CD14-positive monocyte (primary cell): ENCODE measurements around the gene ACYP2. TPM values are rescaled to one million over a fixed set of nuclear protein-coding genes. Genes with fewer than 3 reads are reported as not detected.

Source experiments
- DNase-seq, 3 donors: peaks; one replicate each; pipeline ENCODE4 v3.0.0-alpha.2; 2011 to 2022
- H2AFZ ChIP-seq: 2 replicates; pipeline ENCODE4 v1.6.0; 2012; ENCODE audit warnings: mild to moderate bottlenecking, low read depth, low read length, inconsistent platforms; ENCODE audit not compliant: insufficient read depth, poor library complexity, severe bottlenecking
- H3K27ac ChIP-seq, 2 donors: 1 replicate in 1 of 2; 2 replicates in 1 of 2; pipeline ENCODE4 v1.5.1; 2012 to 2013; ENCODE audit warnings: low read length in 2 of 2, control low read depth in 1 of 2, inconsistent platforms in 1 of 2, low read depth in 1 of 2, mild to moderate bottlenecking in 1 of 2
- H3K27me3 ChIP-seq, 2 donors: one replicate each; pipeline versions ENCODE4 v1.6.0 to v1.6.1; 2011 to 2013; ENCODE audit warnings: low read length in 2 of 2; ENCODE audit not compliant: control insufficient read depth in 2 of 2, insufficient read depth in 2 of 2
- H3K36me3 ChIP-seq, 2 donors: replicated peaks in 1 of 2; 1 replicate in 1 of 2; 2 replicates in 1 of 2; pipeline versions ENCODE4 v1.5.1 to v1.6.1; 2012 to 2013; ENCODE audit warnings: low read length in 2 of 2, control low read depth in 1 of 2, inconsistent platforms in 1 of 2, mild to moderate bottlenecking in 1 of 2; ENCODE audit not compliant: insufficient read depth in 2 of 2, control insufficient read depth in 1 of 2
- H3K4me1 ChIP-seq, 2 donors: 1 replicate in 1 of 2; 2 replicates in 1 of 2; pipeline versions ENCODE4 v1.5.1 to v1.6.1; 2012 to 2013; ENCODE audit warnings: low read length in 2 of 2, control low read depth in 1 of 2, inconsistent platforms in 1 of 2, mild to moderate bottlenecking in 1 of 2, moderate library complexity in 1 of 2; ENCODE audit not compliant: insufficient read depth in 2 of 2, control insufficient read depth in 1 of 2
- H3K4me2 ChIP-seq: replicated peaks from 2 replicates; pipeline ENCODE3; 2012; ENCODE audit warnings: low read length, moderate library complexity, mild to moderate bottlenecking; ENCODE audit not compliant: poor library complexity, severe bottlenecking; ENCODE audit errors: extremely low read depth
- H3K4me3 ChIP-seq, 3 experiments: fragments of 200-600 bp in 1 of 3; sonication (generic) in 1 of 3; replicated peaks in 1 of 3; 1 replicate in 2 of 3; 2 replicates in 1 of 3; pipeline ENCODE4 v1.5.1; 2011 to 2013; ENCODE audit warnings: low read length in 3 of 3, mild to moderate bottlenecking in 3 of 3, control low read depth in 2 of 3, low read depth in 2 of 3, inconsistent platforms in 1 of 3, moderate library complexity in 1 of 3
- H3K79me2 ChIP-seq: 2 replicates; pipeline ENCODE4 v1.6.0; 2012; ENCODE audit warnings: mild to moderate bottlenecking, control low read depth, inconsistent platforms, low read length, moderate library complexity; ENCODE audit not compliant: insufficient read depth
- H3K9ac ChIP-seq: 2 replicates; pipeline ENCODE4 v1.6.0; 2017; ENCODE audit warnings: low read length, mild to moderate bottlenecking; ENCODE audit not compliant: insufficient read depth, poor library complexity, severe bottlenecking
- H3K9me3 ChIP-seq, 2 donors: replicated peaks in 1 of 2; 1 replicate in 1 of 2; 2 replicates in 1 of 2; pipeline versions ENCODE4 v1.5.1 to v1.6.1; 2012 to 2013; ENCODE audit warnings: low read length in 2 of 2, control low read depth in 1 of 2; ENCODE audit not compliant: control insufficient read depth in 1 of 2, insufficient read depth in 1 of 2
- H4K20me1 ChIP-seq: 2 replicates; pipeline ENCODE4 v1.6.0; 2012; ENCODE audit warnings: mild to moderate bottlenecking, low read length, control low read depth, moderate library complexity; ENCODE audit not compliant: insufficient read depth
- H3K27ac Mint-ChIP-seq, 7 donors: one replicate each; pipeline ENCODE4 v1.8.0; 2020; ENCODE audit warnings: mild to moderate bottlenecking in 7 of 7, mixed read lengths in 7 of 7, moderate library complexity in 6 of 7, inconsistent platforms in 2 of 7
- H3K27me3 Mint-ChIP-seq, 3 donors: one replicate each; pipeline ENCODE4 v1.8.0; 2021 to 2022; ENCODE audit warnings: low read depth in 3 of 3, mild to moderate bottlenecking in 3 of 3, mixed read lengths in 3 of 3, moderate library complexity in 3 of 3, inconsistent platforms in 1 of 3
- H3K36me3 Mint-ChIP-seq, 2 donors: one replicate each; pipeline ENCODE4 v1.8.0; 2020; ENCODE audit warnings: mixed read lengths in 2 of 2, inconsistent platforms in 1 of 2, mild to moderate bottlenecking in 1 of 2
- H3K4me1 Mint-ChIP-seq: one replicate; pipeline ENCODE4 v1.8.0; 2020; ENCODE audit warnings: mild to moderate bottlenecking, mixed read lengths
- H3K4me3 Mint-ChIP-seq, 2 donors: one replicate each; pipeline ENCODE4 v1.8.0; 2020; ENCODE audit warnings: mild to moderate bottlenecking in 2 of 2, mixed read lengths in 2 of 2, moderate library complexity in 1 of 2
- H3K9me3 Mint-ChIP-seq, 7 donors: one replicate each; pipeline ENCODE4 v1.8.0; 2020 to 2022; ENCODE audit warnings: mixed read lengths in 7 of 7, mild to moderate bottlenecking in 6 of 7, moderate library complexity in 6 of 7, inconsistent platforms in 2 of 7
- CTCF ChIP-seq: fragments of 200-600 bp; IDR thresholded peaks from one replicate; pipeline ENCODE4 v1.8.0; 2022; ENCODE audit warnings: antibody characterized with exemption, mild to moderate bottlenecking
- WGBS: methylation state at CpG from one replicate; pipeline ENCODE4 v1.1.5; 2013; ENCODE audit warnings: missing lambda C conversion rate; ENCODE audit not compliant: insufficient coverage; 5-methylcytosine and 5-hydroxymethylcytosine counted together
- intact Hi-C, 2 donors: fragments of 100-400 bp; cut with micrococcal nuclease; formaldehyde crosslinking; loops; one replicate each; pipeline versions ENCODE4 v1.15.0 to v1.15.1; 2023
- polyA plus RNA-seq, 3 donors: library from polyadenylated mRNA; depleted of rRNA in 1 of 3; unstranded in 2 of 3; stranded (reverse) in 1 of 3; fragments of 300-500 nt in 2 of 3; fragments of >200 nt in 1 of 3; fragmentation: Illumina TruSeq in 2 of 3; gene quantifications; 1 replicate in 2 of 3; 2 replicates in 1 of 3; pipeline ENCODE4 v1.2.3, GENCODE V29; 2012 to 2021

The ACYP2 gene
- polyA plus RNA-seq, 3 donors: 6.2 to 10.8 (median 10.3) TPM

GRCh38 chr2:54161660-54162424 is 46.4 kb downstream of the ACYP2 start:
- Histone ChIP-seq H3K9me3 (no peaks in the 10 kb centered on the region), H3K27ac (no peak overlapping the region), H3K27me3 (no peaks in the 10 kb centered on the region), H3K4me3 (no peak overlapping the region), H3K4me2 (no peak overlapping the region), H4K20me1 (no peaks in the 10 kb centered on the region), H3K36me3 (no peaks in the 10 kb centered on the region), H2AFZ (no peak overlapping the region), H3K9ac (no peak overlapping the region), H3K4me1 (no peaks in the 10 kb centered on the region), H3K79me2 (no peaks in the 10 kb centered on the region)
- intact Hi-C loops: no loop called here
- H3K4me3 Mint-ChIP-seq: no peak overlapping the region
- no CpG with 5 or more reads among the region's 3 CpGs for WGBS
- H3K4me1 Mint-ChIP-seq: no peaks in the 10 kb centered on the region
- no peak for DNase-seq
- no peak overlapping the region for H3K27ac Mint-ChIP-seq
- no peak for TF ChIP-seq CTCF
- H3K36me3 Mint-ChIP-seq: no peaks in the 10 kb centered on the region
- H3K9me3 Mint-ChIP-seq: no peaks in the 10 kb centered on the region
- peaks cover 0 to 4% (median 0%) of the 10 kb centered on the region in 3 donors for H3K27me3 Mint-ChIP-seq

- DNase-seq: no peak
- H3K27me3 ChIP-seq: no peaks in the 10 kb centered on the region
- H3K4me3 ChIP-seq: no peak overlapping the region
- no peaks in the 10 kb centered on the region for H4K20me1 ChIP-seq
- no peak for TF ChIP-seq CTCF
- WGBS: 67% methylated on average over 1 of the region's 1 CpG
- H3K27ac ChIP-seq: no peak overlapping the region
- H3K27ac Mint-ChIP-seq: no peak overlapping the region
- H3K4me1 Mint-ChIP-seq: no peaks in the 10 kb centered on the region
- no peak overlapping the region for H3K9ac ChIP-seq
- no peaks in the 10 kb centered on the region for H3K36me3 ChIP-seq
- no peak overlapping the region for H3K4me2 ChIP-seq
- intact Hi-C loops: no loop called here
- no peaks in the 10 kb centered on the region for H3K79me2 ChIP-seq
- no peaks in the 10 kb centered on the region for H3K4me1 ChIP-seq
- H3K4me3 Mint-ChIP-seq: no peak overlapping the region
- H3K9me3 Mint-ChIP-seq: no peaks in the 10 kb centered on the region
- H3K9me3 ChIP-seq: no peaks in the 10 kb centered on the region
- H3K36me3 Mint-ChIP-seq: no peaks in the 10 kb centered on the region
- H3K27me3 Mint-ChIP-seq: peaks cover 0 to 3% (median 0%) of the 10 kb centered on the region in 3 donors
- no peak overlapping the region for H2AFZ ChIP-seq
Measured at GRCh38 chr2:54164106-54164505, 48.7 kb downstream of the ACYP2 start.
